Mucosa of descending colon (tissue), 3 donors: ENCODE results near the gene IGSF9B. TPM values are rescaled to one million over a fixed set of nuclear protein-coding genes. Genes with fewer than 3 reads are reported as not detected.

Experiments
- ATAC-seq: fragments of 200-7000 bp; cut with Tn5 transposase; one replicate; pipeline ENCODE4 v1.9.1; 2020; ENCODE audit warnings: mild to moderate bottlenecking, moderate library complexity
- DNase-seq, 3 donors: peaks; one replicate each; pipeline ENCODE4 v3.0.0-alpha.2; 2020
- H3K36me3 ChIP-seq: fragments of 200-600 bp; one replicate; pipeline ENCODE4 v1.8.0; 2021; ENCODE audit warnings: low read depth, mild to moderate bottlenecking
- H3K4me1 ChIP-seq: fragments of 200-600 bp; one replicate; pipeline ENCODE4 v1.8.0; 2021; ENCODE audit warnings: low read depth, mild to moderate bottlenecking
- H3K4me3 ChIP-seq: fragments of 200-600 bp; one replicate; pipeline ENCODE4 v1.8.0; 2021; ENCODE audit warnings: mild to moderate bottlenecking
- H3K9me3 ChIP-seq: fragments of 200-600 bp; one replicate; pipeline ENCODE4 v1.8.0; 2021; ENCODE audit warnings: mild to moderate bottlenecking
- intact Hi-C, 2 donors: fragments of 100-400 bp; cut with DNase I in 1 of 2; cut with micrococcal nuclease in 1 of 2; formaldehyde crosslinking; loops; one replicate each; pipeline versions ENCODE4 v1.11.0 to v1.11.1; 2022; cut with DNase I, micrococcal nuclease
- total RNA-seq, 3 donors: library from RNA; stranded (reverse); fragmentation: NEBNext Ultra II Directional in 2 of 3; extraction: Animal tissue kit (Norgen Biotek cat#: 25700) in 2 of 3; gene quantifications; one replicate each; pipeline versions ENCODE4 v1.2.1 to v1.2.4, GENCODE V29; 2021 to 2023
- TF ChIP-seq, protein P1 (sequence below): fragments of 200-600 bp; IDR thresholded peaks from one replicate; pipeline ENCODE4 v1.8.0; 2022; ENCODE audit warnings: antibody characterized with exemption, mild to moderate bottlenecking
- donor health status: DM: no; HTN: no; CAD: no; lungs with moderate emphysema.
- donor health status: DM: no; HTN: no; CAD: no.
- donor health status: DM: no; HTN: yes; CAD: no.

Gene IGSF9B
- total RNA-seq, 3 donors from 2014 or later = 5.2 to 42.6 (median 5.8) TPM

DNA sequence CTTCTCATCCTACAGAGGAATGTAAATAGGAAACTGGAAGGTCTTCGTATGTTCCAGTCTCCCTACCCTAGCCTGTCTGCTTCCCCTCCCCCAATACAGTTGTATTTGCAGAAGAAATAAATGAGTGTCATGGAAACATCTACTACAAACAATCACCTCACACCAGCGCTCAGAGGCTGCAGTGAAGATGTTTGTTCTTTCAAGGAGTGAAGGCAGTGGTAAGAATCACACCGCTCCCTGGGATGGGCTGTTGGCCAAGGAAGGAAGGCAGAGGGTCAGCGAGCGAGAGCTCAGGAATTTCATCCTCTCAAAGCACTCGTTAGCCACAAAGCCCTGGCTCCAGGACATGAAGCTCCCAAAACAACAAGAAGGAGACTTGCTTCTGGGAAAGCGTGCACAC lies 1.1 kb upstream of the IGSF9B start:
- TF ChIP-seq, protein P1, sequence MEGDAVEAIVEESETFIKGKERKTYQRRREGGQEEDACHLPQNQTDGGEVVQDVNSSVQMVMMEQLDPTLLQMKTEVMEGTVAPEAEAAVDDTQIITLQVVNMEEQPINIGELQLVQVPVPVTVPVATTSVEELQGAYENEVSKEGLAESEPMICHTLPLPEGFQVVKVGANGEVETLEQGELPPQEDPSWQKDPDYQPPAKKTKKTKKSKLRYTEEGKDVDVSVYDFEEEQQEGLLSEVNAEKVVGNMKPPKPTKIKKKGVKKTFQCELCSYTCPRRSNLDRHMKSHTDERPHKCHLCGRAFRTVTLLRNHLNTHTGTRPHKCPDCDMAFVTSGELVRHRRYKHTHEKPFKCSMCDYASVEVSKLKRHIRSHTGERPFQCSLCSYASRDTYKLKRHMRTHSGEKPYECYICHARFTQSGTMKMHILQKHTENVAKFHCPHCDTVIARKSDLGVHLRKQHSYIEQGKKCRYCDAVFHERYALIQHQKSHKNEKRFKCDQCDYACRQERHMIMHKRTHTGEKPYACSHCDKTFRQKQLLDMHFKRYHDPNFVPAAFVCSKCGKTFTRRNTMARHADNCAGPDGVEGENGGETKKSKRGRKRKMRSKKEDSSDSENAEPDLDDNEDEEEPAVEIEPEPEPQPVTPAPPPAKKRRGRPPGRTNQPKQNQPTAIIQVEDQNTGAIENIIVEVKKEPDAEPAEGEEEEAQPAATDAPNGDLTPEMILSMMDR = no peak
- no peak overlapping the region for H3K4me3 ChIP-seq
- peaks cover 17% of the 10 kb centered on the region for H3K4me1 ChIP-seq
- H3K9me3 ChIP-seq = no peaks in the 10 kb centered on the region
- intact Hi-C loops = no loop called here
- DNase-seq = peak in 1 of 3 donors; percentile 20
- ATAC-seq = no peak
- H3K36me3 ChIP-seq = no peaks in the 10 kb centered on the region

DNA sequence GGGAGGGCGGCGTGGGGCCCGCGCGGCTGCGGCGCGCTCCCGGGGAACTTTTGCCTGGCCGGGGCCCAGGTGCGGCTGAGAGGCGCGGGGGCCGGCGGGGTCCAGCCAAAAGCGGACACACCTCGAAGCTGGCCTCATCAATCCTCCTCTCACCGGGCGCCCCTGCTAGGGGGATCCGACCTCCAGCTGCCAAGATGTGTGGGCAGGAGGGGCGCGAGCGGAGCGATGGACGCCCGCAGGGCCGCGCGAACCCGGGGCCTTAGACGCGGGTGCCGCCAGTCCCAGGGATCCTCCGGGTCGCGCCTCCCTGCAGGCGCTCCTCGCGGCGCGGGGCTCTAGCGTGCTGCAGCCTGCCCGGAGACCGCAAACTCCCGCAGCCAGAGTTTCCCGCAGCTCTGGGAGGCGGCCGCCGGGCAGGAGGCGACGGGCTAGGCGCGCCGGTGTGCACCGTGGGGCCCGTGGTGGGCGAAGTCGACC lies 785 bp downstream of the IGSF9B start:
- TF ChIP-seq, protein P1 = no peak
- intact Hi-C loops = no loop called here
- Histone ChIP-seq H3K4me3 (no peak overlapping the region), H3K36me3 (no peaks in the 10 kb centered on the region), H3K4me1 (peaks cover 17% of the 10 kb centered on the region), H3K9me3 (no peaks in the 10 kb centered on the region)
- ATAC-seq = peak; percentile 1
- DNase-seq = peak in 1 of 3 donors; percentile 41

DNA sequence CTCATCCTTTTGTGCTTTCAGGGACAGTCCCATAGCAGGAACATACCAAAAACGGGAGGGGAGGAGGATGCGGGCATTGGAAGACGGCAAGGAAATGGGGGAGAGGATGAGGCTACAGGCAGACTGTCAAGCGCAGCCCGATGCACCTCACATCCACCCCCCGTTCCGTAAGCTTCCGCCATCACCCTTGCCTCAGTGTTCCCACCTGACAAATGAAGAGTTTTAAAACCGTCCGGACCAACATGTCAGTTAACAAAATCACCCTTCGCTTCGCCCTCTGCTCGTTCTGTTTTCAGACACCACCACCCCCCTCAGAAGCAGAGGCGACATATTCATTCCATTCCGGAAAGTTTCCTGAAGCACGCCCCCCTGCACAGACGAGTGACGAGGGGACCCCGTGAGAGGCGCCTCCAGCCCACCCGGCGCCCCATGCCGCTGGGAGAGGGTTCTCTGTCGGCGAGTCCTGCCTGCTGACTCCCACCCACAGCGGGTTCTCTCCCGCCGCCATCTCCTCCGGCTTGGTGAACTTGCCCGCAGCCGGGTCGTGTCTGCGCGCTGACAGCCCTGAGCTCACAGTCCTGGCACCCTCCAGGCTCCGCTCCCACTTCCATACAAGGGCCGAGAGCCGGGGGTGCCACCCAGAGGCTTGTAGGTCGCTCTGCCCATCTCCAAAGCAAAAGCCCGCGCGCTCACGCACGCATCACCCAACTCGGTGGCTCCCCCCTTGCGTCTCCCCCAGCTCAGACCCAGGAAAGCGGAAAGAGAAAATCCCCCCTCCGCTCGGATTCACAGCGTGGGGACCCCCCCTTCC lies 1.5 kb downstream of the IGSF9B start:
- no peak overlapping the region for H3K4me3 ChIP-seq
- no peaks in the 10 kb centered on the region for H3K36me3 ChIP-seq
- H3K9me3 ChIP-seq = no peaks in the 10 kb centered on the region
- TF ChIP-seq, protein P1 = no peak
- DNase-seq = peak in 1 of 3 donors; percentile 58
- H3K4me1 ChIP-seq = peaks cover 17% of the 10 kb centered on the region
- intact Hi-C loops = no loop called here
- ATAC-seq = no peak

DNA sequence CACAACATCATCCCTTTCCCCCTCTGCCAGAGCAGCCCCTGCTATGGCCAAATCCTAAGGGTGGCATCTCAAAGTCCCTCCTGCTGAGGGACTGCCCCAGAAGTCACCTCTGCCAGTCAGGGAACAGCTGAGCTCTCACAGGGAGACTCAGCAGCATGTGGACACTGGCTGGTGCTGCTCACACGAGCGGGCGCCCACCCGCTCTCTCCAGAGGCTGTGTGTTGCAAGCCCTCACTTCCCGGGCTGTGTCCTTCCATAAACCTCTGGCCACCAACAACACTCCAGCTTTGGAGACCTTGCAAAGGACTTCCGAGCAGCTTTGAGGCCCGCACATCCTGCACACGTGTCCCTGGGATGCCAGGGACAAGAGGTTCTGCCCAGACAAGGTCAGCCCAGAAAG lies 2.8 kb downstream of the IGSF9B start:
- Histone ChIP-seq H3K4me1 (peaks cover 17% of the 10 kb centered on the region), H3K9me3 (no peaks in the 10 kb centered on the region), H3K36me3 (no peaks in the 10 kb centered on the region), H3K4me3 (no peak overlapping the region)
- intact Hi-C loops = no loop called here
- TF ChIP-seq, protein P1 = no peak
- DNase-seq (no peak), ATAC-seq (no peak)

DNA sequence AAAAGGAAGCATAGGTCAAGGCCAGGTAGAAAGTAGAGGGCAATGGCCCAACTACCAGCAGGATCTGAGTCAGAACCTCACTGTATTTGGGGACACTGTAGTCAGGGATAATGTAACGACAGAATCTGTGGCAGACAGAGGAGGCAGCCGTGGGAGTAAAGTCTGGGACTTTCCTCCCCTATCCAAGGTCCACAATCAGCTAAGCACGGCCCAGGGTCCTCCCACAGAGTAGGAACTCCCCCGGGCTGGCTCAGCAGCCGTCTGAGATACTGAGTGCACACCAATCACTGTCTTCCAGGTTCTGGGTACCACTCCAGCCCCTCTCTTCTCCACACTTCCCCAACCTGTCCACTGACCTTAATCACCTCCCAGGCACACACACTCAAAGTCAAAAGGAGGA lies 3.2 kb downstream of the IGSF9B start:
- Histone ChIP-seq H3K36me3 (no peaks in the 10 kb centered on the region), H3K4me3 (no peak overlapping the region), H3K9me3 (no peaks in the 10 kb centered on the region), H3K4me1 (peaks cover 17% of the 10 kb centered on the region)
- intact Hi-C loops = no loop called here
- TF ChIP-seq, protein P1 = no peak
- DNase-seq (no peak), ATAC-seq (no peak)
